HG02798 (cell line): ENCODE data around the gene GAREM1.
"Not testable (repeated sequence)": the region's sequence is repeated elsewhere in the genome, so short reads cannot be mapped to it uniquely, and the experiment has no call there.

Source experiments
- ATAC-seq: cut with Tn5 transposase; IDR thresholded peaks from one replicate; pipeline ENCODE4 v1.9.1; 2021; ENCODE audit warnings: mild to moderate bottlenecking; ENCODE audit not compliant: unreplicated experiment, poor library complexity

Gene GAREM1

GRCh38 chr18:32373505-32373904 is 97.2 kb downstream of the GAREM1 start:
- no peak for ATAC-seq

GRCh38 chr18:32372381-32373061 is 98.2 kb downstream of the GAREM1 start:
- ATAC-seq, result no peak

- ATAC-seq, result no peak
These were observed 98.7 kb downstream of the GAREM1 start for GRCh38 chr18:32372047-32372380.

- ATAC-seq, result no peak
These were observed 99.3 kb downstream of the GAREM1 start for GRCh38 chr18:32371384-32371783.

GRCh38 chr18:32368991-32369390 is 101.7 kb downstream of the GAREM1 start:
- no peak for ATAC-seq

GRCh38 chr18:32368170-32368569 is 102.5 kb downstream of the GAREM1 start:
- ATAC-seq, result no peak

- no peak for ATAC-seq
These were observed 103.8 kb downstream of the GAREM1 start for GRCh38 chr18:32366586-32367538.

GRCh38 chr18:32362484-32362883 is 108.2 kb downstream of the GAREM1 start:
- no peak for ATAC-seq

GRCh38 chr18:32360682-32361345 is 109.9 kb downstream of the GAREM1 start:
- no peak for ATAC-seq

- ATAC-seq, result no peak
These were observed 112.2 kb downstream of the GAREM1 start for GRCh38 chr18:32358529-32358928.

- ATAC-seq, result no peak
These were observed 112.6 kb downstream of the GAREM1 start for GRCh38 chr18:32358075-32358474.

- ATAC-seq, result no peak
These were observed 114.8 kb downstream of the GAREM1 start for GRCh38 chr18:32355896-32356295.

GRCh38 chr18:32354518-32354917 is 116.2 kb downstream of the GAREM1 start:
- ATAC-seq, result no peak

GRCh38 chr18:32353257-32353656 is 117.4 kb downstream of the GAREM1 start:
- no peak for ATAC-seq

GRCh38 chr18:32351032-32351431 is 119.7 kb downstream of the GAREM1 start:
- ATAC-seq, result no peak

- ATAC-seq, result no peak
These were observed 120.8 kb downstream of the GAREM1 start for GRCh38 chr18:32349728-32350395.

GRCh38 chr18:32346671-32347070 is 124.0 kb downstream of the GAREM1 start:
- no peak for ATAC-seq

- no peak for ATAC-seq
These were observed 127.0 kb downstream of the GAREM1 start for GRCh38 chr18:32343634-32344033.

GRCh38 chr18:32341112-32341511 is 129.6 kb downstream of the GAREM1 start:
- not testable (repeated sequence) for ATAC-seq

- no peak for ATAC-seq
These were observed 131.6 kb downstream of the GAREM1 start for GRCh38 chr18:32339045-32339444.

GRCh38 chr18:32337821-32338220 is 132.9 kb downstream of the GAREM1 start:
- ATAC-seq, result no peak
